ENCODE data around the gene CBR1.

Gene CBR1

GRCh38 chr21:36104317-36105300, 34.8 kb downstream of the CBR1 start:
- H3K9me2 ChIP-seq (replicated peaks; ENCODE audit: low read depth, low read length), result no peaks in the 10 kb centered on the region
- no peaks in the 10 kb centered on the region for H4K20me1 ChIP-seq (ENCODE audit: insufficient read depth, low read length, poor library complexity, severe bottlenecking)
- H3K4me3 ChIP-seq (ENCODE audit: low read length, poor library complexity, severe bottlenecking), result no peak overlapping the region
- H3K9me3 ChIP-seq (ENCODE audit: insufficient read depth, low read depth, low read length), result no peaks in the 10 kb centered on the region
- no peaks in the 10 kb centered on the region for H3K27me3 ChIP-seq (ENCODE audit: insufficient read depth, low read length, poor library complexity, severe bottlenecking)
- H3K79me2 ChIP-seq (ENCODE audit: insufficient read depth, low read length), result no peaks in the 10 kb centered on the region
- no peak overlapping the region for H3K9ac ChIP-seq (ENCODE audit: low read depth, low read length, poor library complexity, severe bottlenecking)
- no peak overlapping the region for H2AFZ ChIP-seq (ENCODE audit: low read length)
- H3F3A ChIP-seq (ENCODE audit: low read depth), result no peaks in the 10 kb centered on the region
- TF ChIP-seq CTCF (conservative IDR thresholded peaks at IDR 0.05; ENCODE audit: low read length) (peak; percentile 51), EZH2phosphoT487 (IDR thresholded peaks at IDR 0.05; ENCODE audit: borderline replicate concordance) (no peak)
- H3K36me3 ChIP-seq (ENCODE audit: insufficient read depth, low read length), result no peaks in the 10 kb centered on the region
- H3K4me2 ChIP-seq (ENCODE audit: low read depth, low read length, poor library complexity, severe bottlenecking), result no peak overlapping the region
- no peaks in the 10 kb centered on the region for H3K4me1 ChIP-seq (ENCODE audit: insufficient read depth, low read length, poor library complexity, severe bottlenecking)

GRCh38 chr21:36105327-36105842, 35.6 kb downstream of the CBR1 start:
- H3K4me2 ChIP-seq (ENCODE audit: low read depth, low read length, poor library complexity, severe bottlenecking), result no peak overlapping the region
- no peaks in the 10 kb centered on the region for H3F3A ChIP-seq (ENCODE audit: low read depth)
- no peak overlapping the region for H3K4me3 ChIP-seq (ENCODE audit: low read length, poor library complexity, severe bottlenecking)
- H3K9ac ChIP-seq (ENCODE audit: low read depth, low read length, poor library complexity, severe bottlenecking), result no peak overlapping the region
- H3K36me3 ChIP-seq (ENCODE audit: insufficient read depth, low read length), result no peaks in the 10 kb centered on the region
- no peaks in the 10 kb centered on the region for H3K9me2 ChIP-seq (replicated peaks; ENCODE audit: low read depth, low read length)
- H2AFZ ChIP-seq (ENCODE audit: low read length), result no peak overlapping the region
- TF ChIP-seq CTCF (conservative IDR thresholded peaks at IDR 0.05; ENCODE audit: low read length) (no peak), EZH2phosphoT487 (IDR thresholded peaks at IDR 0.05; ENCODE audit: borderline replicate concordance) (no peak)
- H3K79me2 ChIP-seq (ENCODE audit: insufficient read depth, low read length), result no peaks in the 10 kb centered on the region
- no peaks in the 10 kb centered on the region for H3K9me3 ChIP-seq (ENCODE audit: insufficient read depth, low read depth, low read length)
- no peaks in the 10 kb centered on the region for H4K20me1 ChIP-seq (ENCODE audit: insufficient read depth, low read length, poor library complexity, severe bottlenecking)
- H3K27me3 ChIP-seq (ENCODE audit: insufficient read depth, low read length, poor library complexity, severe bottlenecking), result no peaks in the 10 kb centered on the region
- no peaks in the 10 kb centered on the region for H3K4me1 ChIP-seq (ENCODE audit: insufficient read depth, low read length, poor library complexity, severe bottlenecking)

GRCh38 chr21:36109868-36110267, 40.0 kb downstream of the CBR1 start:
- Histone ChIP-seq H3K4me1 (ENCODE audit: insufficient read depth, low read length, poor library complexity, severe bottlenecking) (peaks cover 4% of the 10 kb centered on the region), H2AFZ (ENCODE audit: low read length) (no peak overlapping the region), H3K9me2 (replicated peaks; ENCODE audit: low read depth, low read length) (no peaks in the 10 kb centered on the region), H4K20me1 (ENCODE audit: insufficient read depth, low read length, poor library complexity, severe bottlenecking) (no peaks in the 10 kb centered on the region), H3K9me3 (ENCODE audit: insufficient read depth, low read depth, low read length) (no peaks in the 10 kb centered on the region), H3K27me3 (ENCODE audit: insufficient read depth, low read length, poor library complexity, severe bottlenecking) (no peaks in the 10 kb centered on the region), H3K9ac (ENCODE audit: low read depth, low read length, poor library complexity, severe bottlenecking) (no peak overlapping the region), H3F3A (ENCODE audit: low read depth) (no peaks in the 10 kb centered on the region), H3K4me3 (ENCODE audit: low read length, poor library complexity, severe bottlenecking) (no peak overlapping the region), H3K36me3 (ENCODE audit: insufficient read depth, low read length) (no peaks in the 10 kb centered on the region), H3K79me2 (ENCODE audit: insufficient read depth, low read length) (no peaks in the 10 kb centered on the region), H3K4me2 (ENCODE audit: low read depth, low read length, poor library complexity, severe bottlenecking) (no peak overlapping the region)
- TF ChIP-seq CTCF (conservative IDR thresholded peaks at IDR 0.05; ENCODE audit: low read length) (no peak), EZH2phosphoT487 (IDR thresholded peaks at IDR 0.05; ENCODE audit: borderline replicate concordance) (no peak)

Measured in Loucy (cell line).